Measurements from ENCODE around the gene LLGL1. TPM values are rescaled to one million over a fixed set of nuclear protein-coding genes. Genes with fewer than 3 reads are reported as not detected.

LLGL1 gene
- total RNA-seq, 1 experiment from 2014 or later: 44.3 TPM

DNA sequence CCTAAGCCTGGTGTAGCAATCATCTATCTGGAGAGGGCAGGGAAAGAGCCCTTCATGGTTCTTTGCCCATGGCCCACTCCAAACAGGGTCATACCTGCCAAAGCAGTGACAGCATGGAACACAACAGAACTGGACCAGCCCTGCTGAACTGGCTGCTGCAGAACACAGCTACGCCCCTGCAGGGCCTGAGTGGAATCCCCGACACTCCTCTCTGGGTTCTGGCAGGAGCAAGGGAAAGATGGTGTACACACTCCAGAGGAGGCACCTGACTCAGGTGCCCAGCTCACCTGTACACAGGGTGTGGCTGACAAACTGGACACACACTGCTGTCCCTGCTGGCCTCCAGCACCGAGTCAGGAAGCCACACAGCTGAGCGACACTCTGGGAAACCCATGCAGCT, 54.8 kb downstream of the LLGL1 start:
- Histone ChIP-seq H4K20me1 (ENCODE audit: insufficient read depth) (peaks cover 3% of the 10 kb centered on the region; the same call in 1 of the 2 replicates), H3K4me1 (ENCODE audit: control insufficient read depth in 1 of 2, insufficient read depth in 2 of 2, low read length in 2 of 2) (no peaks in the 10 kb centered on the region), H3K4me3 (replicated peaks in 1 of 2; ENCODE audit: low read depth in 1 of 2, low read length in 2 of 2) (no peak overlapping the region), H2AFZ (ENCODE audit: low read depth, low read length, poor library complexity, severe bottlenecking) (no peak overlapping the region), H3K9ac (ENCODE audit: low read length) (no peak overlapping the region), H3K4me2 (ENCODE audit: low read length) (no peak overlapping the region), H3K9me3 (ENCODE audit: control insufficient read depth in 1 of 2, insufficient read depth in 1 of 2, low read depth in 1 of 2, low read length in 2 of 2) (no peaks in the 10 kb centered on the region), H3K9me2 (ENCODE audit: insufficient read depth) (no peaks in the 10 kb centered on the region), H3K27me3 (ENCODE audit: insufficient read depth, low read length) (no peaks in the 10 kb centered on the region), H3K79me2 (ENCODE audit: insufficient read depth, low read length) (no peaks in the 10 kb centered on the region; the same call in 1 of the 2 replicates), H3K36me3 (ENCODE audit: control insufficient read depth in 1 of 2, insufficient read depth in 2 of 2, low read length in 2 of 2) (peaks cover 59 to 64% of the 10 kb centered on the region in 2 experiments), H3K27ac (ENCODE audit: low read depth, low read length) (no peak overlapping the region)
- TF ChIP-seq CEBPB (IDR thresholded peaks at IDR 0.05; ENCODE audit: low read depth): no peak
- TF ChIP-seq RAD21 (IDR thresholded peaks at IDR 0.05; ENCODE audit: low read depth): no peak
- TF ChIP-seq EZH2 (IDR thresholded peaks at IDR 0.05): no peak
- TF ChIP-seq JUND (IDR thresholded peaks at IDR 0.05): no peak
- no peak for TF ChIP-seq CBX3 (IDR thresholded peaks at IDR 0.05; ENCODE audit: low read depth)
- TF ChIP-seq ZFX (IDR thresholded peaks at IDR 0.05): no peak
- TF ChIP-seq EGR1 (IDR thresholded peaks at IDR 0.05; ENCODE audit: low read depth): no peak
- TF ChIP-seq, protein P1, sequence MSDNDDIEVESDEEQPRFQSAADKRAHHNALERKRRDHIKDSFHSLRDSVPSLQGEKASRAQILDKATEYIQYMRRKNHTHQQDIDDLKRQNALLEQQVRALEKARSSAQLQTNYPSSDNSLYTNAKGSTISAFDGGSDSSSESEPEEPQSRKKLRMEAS (IDR thresholded peaks at IDR 0.05): no peak
- no peak for TF ChIP-seq POLR2AphosphoS5 (IDR thresholded peaks at IDR 0.05; ENCODE audit: low read depth, low read length)
- no peak for TF ChIP-seq ZNF274 (IDR thresholded peaks at IDR 0.05; ENCODE audit: low read depth, low read length)
- TF ChIP-seq ATF3 (IDR thresholded peaks at IDR 0.05): no peak
- TF ChIP-seq SRF (IDR thresholded peaks at IDR 0.05; ENCODE audit: low read depth): no peak
- no peak for TF ChIP-seq SP1 (IDR thresholded peaks at IDR 0.05; ENCODE audit: low read depth)
- no peak for TF ChIP-seq POLR2A (IDR thresholded peaks at IDR 0.05; ENCODE audit: borderline replicate concordance, extremely low read depth, insufficient read depth, insufficient read length)
- no peak for TF ChIP-seq EZH2phosphoT487 (IDR thresholded peaks at IDR 0.05; ENCODE audit: borderline replicate concordance)
- intact Hi-C loops (cut with micrococcal nuclease): no loop called here
- ChIA-PET CTCF (no interaction called here), POLR2A (no interaction called here), RAD21 (ENCODE audit: low non-redundant PET in 1 of 2, low total read pairs in 2 of 2, uncharacterized antibody in 2 of 2, unreplicated experiment in 2 of 2) (no interaction called here)
- BruUV-seq (replicated peaks): no TSS peak
- DNase-seq (ENCODE audit: low read depth, low spot score) (no peak), ATAC-seq (no peak)
